Measurements from ENCODE around the gene DNMBP.
"Not testable (repeated sequence)": the region's sequence is repeated elsewhere in the genome, so short reads cannot be mapped to it uniquely, and the experiment has no call there.

DNMBP gene

GRCh38 chr10:99943908-99944307 lies 65.8 kb downstream of the DNMBP start:
- no peak for DNase-seq

DNA sequence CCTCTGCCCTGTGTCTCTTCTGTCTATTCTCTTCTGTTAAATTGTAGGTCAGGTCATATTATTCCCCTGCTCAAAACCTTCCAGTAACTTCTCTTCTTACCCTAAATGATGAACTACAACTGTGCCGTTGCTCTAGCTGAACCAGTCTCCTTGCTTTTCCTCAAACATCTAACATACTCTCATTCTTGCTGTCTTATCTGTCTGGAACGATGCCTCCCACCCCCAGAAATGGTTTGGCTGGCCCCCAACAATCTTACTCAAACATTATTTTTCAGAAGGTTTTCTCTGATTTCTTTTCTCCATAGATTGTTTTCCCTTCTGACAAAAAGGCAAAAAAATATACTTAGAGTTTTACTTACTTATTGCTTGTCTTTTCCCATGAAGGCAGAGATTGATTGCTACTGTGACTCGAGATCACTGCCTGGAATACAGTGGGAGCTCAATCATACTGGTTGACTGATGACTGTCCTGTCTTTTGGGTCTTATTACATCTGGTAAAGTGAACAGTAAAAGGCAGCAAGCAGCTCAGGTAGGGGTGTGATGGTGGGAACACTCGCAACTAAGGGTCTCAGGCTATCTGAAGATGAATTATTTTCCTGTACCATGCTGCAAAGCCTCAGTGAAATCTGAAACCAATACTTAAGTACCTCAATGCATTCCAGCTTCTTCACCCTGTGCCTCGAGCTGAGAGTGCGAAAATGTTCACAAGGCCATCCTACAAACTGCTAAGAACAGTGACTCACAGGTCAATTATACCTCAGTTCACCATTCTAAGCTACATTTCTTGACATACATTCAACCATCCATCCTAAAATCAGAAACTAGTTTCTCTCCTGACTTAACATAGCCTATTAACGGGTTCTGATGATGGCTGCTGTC lies 67.6 kb downstream of the DNMBP start:
- DNase-seq, result no peak

- no peak for DNase-seq
These were observed 71.2 kb downstream of the DNMBP start for GRCh38 chr10:99938563-99938962.

GRCh38 chr10:99937630-99938029 lies 72.1 kb downstream of the DNMBP start:
- no peak for DNase-seq

GRCh38 chr10:99932203-99932957 lies 77.4 kb downstream of the DNMBP start:
- not testable (repeated sequence) for DNase-seq

DNA sequence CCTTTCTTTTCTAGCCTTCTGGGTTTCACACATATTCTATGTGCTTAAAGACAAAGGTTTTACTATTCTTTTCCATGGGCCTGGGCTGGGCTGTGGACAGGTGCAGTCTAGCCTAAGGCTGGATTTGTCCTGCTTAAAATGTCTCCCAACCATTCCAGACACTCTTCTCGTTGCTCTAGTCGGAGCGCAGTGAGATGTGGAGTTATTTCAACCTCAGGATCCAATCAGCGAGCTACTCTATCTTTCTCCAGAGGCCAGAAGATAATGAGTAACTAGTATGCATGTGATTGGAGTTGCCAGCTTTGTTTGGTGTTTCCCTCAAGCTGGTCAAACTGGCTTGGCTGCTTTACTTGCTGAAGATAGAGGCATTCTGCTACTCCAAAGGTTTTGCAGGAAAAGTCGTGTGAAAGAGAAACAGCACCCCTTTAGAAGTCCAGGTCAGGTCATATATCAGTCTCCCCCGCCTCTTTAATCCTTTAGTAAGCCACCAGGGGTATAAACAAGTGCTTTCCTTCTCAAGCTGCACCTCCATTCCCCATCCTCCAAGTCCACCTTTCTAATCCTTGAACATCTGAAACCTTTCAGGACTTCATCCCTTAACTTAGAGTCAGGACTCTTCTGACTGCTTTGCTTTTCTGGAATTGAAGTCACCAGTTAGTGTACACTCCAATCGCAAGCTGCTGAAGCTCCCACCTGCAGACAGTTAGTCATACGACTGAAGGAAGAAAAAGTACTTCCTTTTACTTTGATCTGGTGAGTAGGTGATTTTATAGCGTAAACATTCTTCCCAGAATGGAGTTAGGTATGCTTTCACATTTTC lies 78.8 kb downstream of the DNMBP start:
- DNase-seq, result no peak

GRCh38 chr10:99929360-99929759 lies 80.4 kb downstream of the DNMBP start:
- DNase-seq, result no peak

- no peak for DNase-seq
These were observed 81.9 kb downstream of the DNMBP start for GRCh38 chr10:99927721-99928280.

- DNase-seq, result no peak
These were observed 82.6 kb downstream of the DNMBP start for GRCh38 chr10:99926925-99927720.

DNA sequence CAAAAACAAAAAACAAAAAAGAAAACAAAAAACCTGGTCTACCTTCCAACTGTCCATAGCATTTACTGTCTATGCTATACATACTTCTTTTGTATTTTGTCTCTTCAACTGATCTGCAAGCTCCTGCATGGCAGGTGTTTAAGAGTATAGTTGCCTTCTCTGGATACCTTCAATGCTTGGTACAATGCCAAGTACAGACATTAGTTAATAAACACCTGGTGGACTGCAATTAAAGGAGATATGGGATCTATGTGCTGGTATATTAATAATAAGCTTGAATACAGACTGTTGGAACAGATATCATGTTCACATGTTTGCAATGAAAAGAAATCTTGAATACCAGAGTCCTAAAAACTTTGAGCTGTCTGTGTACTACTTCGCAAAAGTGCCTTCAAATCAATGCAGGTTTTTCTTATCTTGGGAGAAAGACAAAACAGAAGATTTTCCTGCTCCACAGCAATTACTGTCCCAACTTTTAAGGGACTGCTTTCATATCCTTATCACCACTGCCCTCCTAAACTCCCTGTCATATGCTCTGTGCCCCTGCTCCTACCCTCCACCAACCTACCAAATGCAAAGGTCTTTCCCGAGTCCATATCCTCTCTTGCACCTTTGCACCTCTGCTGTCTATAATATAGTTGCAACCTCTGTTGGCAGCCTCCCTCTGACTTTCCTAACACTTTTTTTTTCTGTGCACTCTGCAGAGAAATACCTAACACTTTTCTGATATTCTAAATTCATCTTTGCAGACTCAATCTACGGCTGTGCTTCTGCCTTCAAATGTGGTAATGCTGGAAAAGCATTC lies 85.1 kb downstream of the DNMBP start:
- DNase-seq, result no peak

- DNase-seq, result no peak
These were observed 87.8 kb downstream of the DNMBP start for GRCh38 chr10:99921948-99922347.

GRCh38 chr10:99920901-99921300 lies 88.8 kb downstream of the DNMBP start:
- no peak for DNase-seq

DNA sequence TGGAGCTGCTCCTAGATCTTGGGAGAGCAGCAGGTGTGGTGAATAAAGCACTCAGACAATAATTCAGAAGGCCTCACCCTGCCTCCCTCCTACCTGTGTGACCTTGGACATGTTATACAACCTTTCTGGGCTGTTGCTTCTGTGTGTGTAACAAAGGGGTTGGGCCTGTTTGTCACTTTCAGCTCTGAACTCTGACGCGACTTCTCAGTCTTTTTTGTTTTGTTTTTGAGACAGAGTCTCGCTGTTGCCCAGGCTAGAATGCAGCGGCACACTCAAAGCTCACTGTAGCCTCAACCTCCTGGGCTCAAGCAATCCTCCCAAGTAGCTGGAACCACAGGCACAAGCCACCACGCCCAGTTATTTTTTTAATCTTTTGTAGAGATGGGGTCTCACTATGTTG lies 89.3 kb downstream of the DNMBP start:
- DNase-seq, result no peak

- DNase-seq, result no peak
These were observed 91.6 kb downstream of the DNMBP start for GRCh38 chr10:99917963-99918825.

DNA sequence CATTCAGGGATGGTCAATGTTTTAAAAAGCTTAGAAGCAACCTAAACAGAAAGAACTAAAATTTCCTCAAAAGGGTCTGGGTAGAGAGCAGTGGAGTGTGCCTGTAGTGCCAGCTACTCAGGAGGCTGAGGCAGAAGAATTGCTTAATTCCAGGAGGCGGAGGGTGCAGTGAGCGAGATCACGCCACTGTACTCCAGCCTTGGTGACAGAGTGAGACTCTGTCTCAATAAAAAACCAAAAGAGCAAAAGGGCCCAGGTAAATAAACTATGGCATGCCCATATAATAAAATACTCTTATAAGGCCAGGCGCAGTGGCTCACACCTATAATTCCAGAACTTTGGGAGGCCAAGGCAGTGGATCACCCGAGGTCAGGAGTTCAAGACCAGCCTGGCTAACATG lies 93.0 kb downstream of the DNMBP start:
- no peak for DNase-seq

- no peak for DNase-seq
These were observed 94.3 kb downstream of the DNMBP start for GRCh38 chr10:99915414-99915813.

- DNase-seq, result no peak
These were observed 95.5 kb downstream of the DNMBP start for GRCh38 chr10:99914236-99914635.

DNA sequence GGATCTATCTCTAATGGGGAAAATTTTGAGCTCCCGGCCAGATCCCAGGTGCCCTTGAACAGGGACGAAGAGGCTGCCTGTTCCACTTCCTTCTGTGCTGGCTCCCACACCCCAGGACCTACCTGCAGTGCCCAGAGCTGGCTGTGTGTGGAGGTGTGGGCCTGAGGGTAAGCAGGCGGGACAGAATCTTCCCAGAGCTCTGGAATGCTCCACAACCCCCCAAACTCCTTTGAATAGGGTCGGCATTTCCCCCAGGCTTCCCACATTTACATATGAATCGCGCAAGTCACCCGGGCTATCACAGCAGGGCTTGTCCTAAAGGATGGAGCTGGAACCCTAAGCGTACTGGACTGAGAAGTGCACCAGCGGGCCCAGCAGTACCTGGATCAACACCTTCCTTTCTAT lies 95.9 kb downstream of the DNMBP start:
- no peak for DNase-seq

DNA sequence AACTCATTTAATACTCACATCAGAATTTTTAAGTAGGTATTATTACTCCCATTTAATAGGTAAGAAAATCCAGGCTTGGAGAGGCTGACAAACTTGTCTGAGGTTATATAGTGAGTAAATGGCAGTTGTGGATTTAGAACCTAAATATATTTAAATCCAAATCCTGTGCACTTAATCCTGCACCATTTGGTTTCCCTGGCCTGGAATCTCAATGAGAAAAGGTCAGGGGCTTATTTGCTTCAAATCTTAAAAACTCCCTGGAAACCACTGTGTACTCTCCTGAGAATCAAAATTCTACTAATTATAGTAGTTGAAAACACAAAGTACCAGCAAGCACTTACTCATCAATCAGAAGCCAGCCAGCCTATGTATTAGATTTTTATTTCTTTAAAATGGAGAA lies 97.7 kb downstream of the DNMBP start:
- DNase-seq, result no peak

DNA sequence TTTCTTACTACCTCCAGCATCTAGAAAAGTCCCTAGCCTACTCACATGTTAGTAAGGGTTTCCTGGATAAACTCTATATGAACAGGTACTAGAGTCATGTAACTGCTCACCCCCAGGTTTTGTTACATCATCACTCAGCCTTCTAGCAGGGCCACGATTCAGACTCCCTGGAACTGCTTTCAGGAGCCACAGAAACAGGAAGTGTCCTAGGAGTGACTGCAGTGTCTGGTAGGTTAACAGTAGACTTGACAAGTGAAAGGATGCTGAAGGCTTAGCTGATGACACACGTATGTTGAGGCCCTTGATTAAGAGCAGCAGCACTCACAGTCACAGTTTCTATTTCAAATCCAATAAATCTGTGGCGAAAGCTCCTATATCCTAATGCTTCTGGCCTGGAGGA lies 101.2 kb downstream of the DNMBP start:
- DNase-seq, result no peak

Measured in GDM1 (cell line).